GM12892 (cell line): ENCODE measurements around the gene RBM20.
"Not testable (repeated sequence)": the region's sequence is repeated elsewhere in the genome, so short reads cannot be mapped to it uniquely, and the experiment has no call there.

Experiments
- DNase-seq: peaks from one replicate; pipeline ENCODE4 v3.0.0; 2011; ENCODE audit not compliant: insufficient read length
- FAIRE-seq: peaks from 2 replicates; lab custom pipeline; 2011; peaks lifted over from hg19 to GRCh38; lab: Jason Lieb, UNC
- POLR2A ChIP-seq: IDR thresholded peaks from 2 replicates; pipeline ENCODE4 v1.6.1; 2011; ENCODE audit warnings: low read depth, low read length, control low read depth
- POLR2AphosphoS5 ChIP-seq: IDR thresholded peaks from 2 replicates; pipeline ENCODE4 v1.6.1; 2011; ENCODE audit warnings: low read depth, low read length, control low read depth
- TAF1 ChIP-seq: IDR thresholded peaks from 2 replicates; pipeline ENCODE4 v1.6.1; 2011; ENCODE audit warnings: low read depth, mild to moderate bottlenecking, control low read depth, low read length, borderline replicate concordance

The RBM20 gene

GRCh38 chr10:110723224-110723891 is 79.2 kb downstream of the RBM20 start:
- DNase-seq = no peak
- no peak for TF ChIP-seq POLR2AphosphoS5
- TF ChIP-seq TAF1 = no peak
- no peak for TF ChIP-seq POLR2A
- FAIRE-seq = peak; percentile 77

GRCh38 chr10:110724116-110724921 is 80.2 kb downstream of the RBM20 start:
- DNase-seq (no peak), FAIRE-seq (peak; percentile 88)
- no peak for TF ChIP-seq POLR2AphosphoS5
- TF ChIP-seq POLR2A = no peak
- TF ChIP-seq TAF1 = no peak

- TF ChIP-seq POLR2AphosphoS5 (no peak), POLR2A (no peak), TAF1 (no peak)
- no peak for DNase-seq
- FAIRE-seq = no peak
Measured at GRCh38 chr10:110724937-110725336, 80.8 kb downstream of the RBM20 start.

GRCh38 chr10:110725801-110726630 is 81.9 kb downstream of the RBM20 start:
- FAIRE-seq (peak; percentile 53), DNase-seq (no peak)
- TF ChIP-seq TAF1 = no peak
- TF ChIP-seq POLR2A = no peak
- no peak for TF ChIP-seq POLR2AphosphoS5

GRCh38 chr10:110727785-110728184 is 83.6 kb downstream of the RBM20 start:
- DNase-seq, FAIRE-seq: not testable (repeated sequence)

GRCh38 chr10:110730345-110731050 is 86.4 kb downstream of the RBM20 start:
- no peak for DNase-seq
- no peak for FAIRE-seq
- no peak for TF ChIP-seq POLR2AphosphoS5
- TF ChIP-seq POLR2A = no peak
- TF ChIP-seq TAF1 = no peak

GRCh38 chr10:110733218-110733952 is 89.2 kb downstream of the RBM20 start:
- FAIRE-seq = peak; percentile 48
- TF ChIP-seq TAF1 = no peak
- TF ChIP-seq POLR2A = no peak
- TF ChIP-seq POLR2AphosphoS5 = no peak
- DNase-seq = no peak

GRCh38 chr10:110735620-110736027 is 91.5 kb downstream of the RBM20 start:
- TF ChIP-seq POLR2AphosphoS5 = no peak
- TF ChIP-seq TAF1 = no peak
- no peak for TF ChIP-seq POLR2A
- FAIRE-seq (no peak), DNase-seq (no peak)

- TF ChIP-seq POLR2A (no peak), POLR2AphosphoS5 (no peak), TAF1 (no peak)
- FAIRE-seq = no peak
Measured at GRCh38 chr10:110737886-110738634, 93.9 kb downstream of the RBM20 start.

GRCh38 chr10:110739811-110740271 is 95.7 kb downstream of the RBM20 start:
- no peak for TF ChIP-seq POLR2AphosphoS5
- no peak for TF ChIP-seq TAF1
- no peak for TF ChIP-seq POLR2A
- FAIRE-seq (no peak), DNase-seq (no peak)

More at GRCh38 chr10:110737886-110738634, 93.9 kb downstream of the RBM20 start:
- no peak for DNase-seq

- FAIRE-seq = no peak
- TF ChIP-seq POLR2A (no peak), POLR2AphosphoS5 (no peak), TAF1 (no peak)
- no peak for DNase-seq
Measured at GRCh38 chr10:110742801-110743200, 98.7 kb downstream of the RBM20 start.
